WTC11 (cell line): ENCODE measurements around the gene SRSF9. TPM values are rescaled to one million over a fixed set of nuclear protein-coding genes. Genes with fewer than 3 reads are reported as not detected.

Experiments used
- ATAC-seq: fragments of 200-7000 bp; cut with Tn5 transposase; 2 replicates; pipeline ENCODE4 v1.10.0; 2021; ENCODE audit warnings: mild to moderate bottlenecking, moderate library complexity
- Bru-seq: library from RNA; stranded (reverse); fragments of 400-500 nt; gene quantifications from one replicate; lab custom pipeline; 2021; lab: Mats Ljungman, UMichigan
- CTCF ChIA-PET: fragments of 300-600 bp; sonication (Branson Sonifier 250); formaldehyde crosslinking; loops from one replicate; lab custom pipeline; 2021; ENCODE audit warnings: antibody characterized with exemption; lab: Charles Lee
- POLR2A ChIA-PET: fragments of 350-600 bp; sonication (Branson Sonifier 250); formaldehyde crosslinking; loops from one replicate; lab custom pipeline; 2021; ENCODE audit warnings: antibody characterized with exemption; lab: Charles Lee
- DNase-seq: peaks from one replicate; pipeline ENCODE4 v3.0.0; 2021; ENCODE audit warnings: low spot score
- H3K27ac Mint-ChIP-seq: 2 replicates; pipeline ENCODE4 v1.8.0; 2021; ENCODE audit warnings: mixed read lengths
- H3K27me3 Mint-ChIP-seq: 2 replicates; pipeline ENCODE4 v1.8.0; 2021; ENCODE audit warnings: low read depth, mild to moderate bottlenecking, moderate library complexity, mixed read lengths
- H3K36me3 Mint-ChIP-seq: 2 replicates; pipeline ENCODE4 v1.8.0; 2021; ENCODE audit warnings: mixed read lengths
- H3K4me1 Mint-ChIP-seq: 2 replicates; pipeline ENCODE4 v1.8.0; 2022; ENCODE audit warnings: mixed read lengths
- H3K4me3 Mint-ChIP-seq: 2 replicates; pipeline ENCODE4 v1.8.0; 2021; ENCODE audit warnings: mild to moderate bottlenecking, moderate library complexity, mixed read lengths
- H3K9me3 Mint-ChIP-seq: 2 replicates; pipeline ENCODE4 v1.8.0; 2021; ENCODE audit warnings: mixed read lengths
- AFF4 ChIP-seq: sonication (generic); formaldehyde crosslinking; IDR thresholded peaks from 2 replicates; pipeline ENCODE4 v1.8.1; 2023; ENCODE audit warnings: mild to moderate bottlenecking, missing genetic modification reagents, borderline replicate concordance
- CTCF ChIP-seq: fragments of 200-600 bp; IDR thresholded peaks from 2 replicates; pipeline ENCODE4 v1.8.0; 2022; ENCODE audit warnings: antibody characterized with exemption
- ESRRA ChIP-seq: sonication (generic); formaldehyde crosslinking; IDR thresholded peaks from 2 replicates; pipeline ENCODE4 v1.8.1; 2022; ENCODE audit warnings: mild to moderate bottlenecking, missing genetic modification reagents, borderline replicate concordance
- ETV6 ChIP-seq: sonication (generic); formaldehyde crosslinking; IDR thresholded peaks from 2 replicates; pipeline ENCODE4 v1.8.1; 2022; ENCODE audit warnings: mild to moderate bottlenecking, missing genetic modification reagents
- FOXK1 ChIP-seq: sonication (generic); formaldehyde crosslinking; IDR thresholded peaks from 2 replicates; pipeline ENCODE4 v1.8.0; 2022; ENCODE audit warnings: mild to moderate bottlenecking, moderate library complexity, missing genetic modification reagents
- FOXP1 ChIP-seq: sonication (generic); formaldehyde crosslinking; IDR thresholded peaks from 2 replicates; pipeline ENCODE4 v1.8.0; 2022; ENCODE audit warnings: missing genetic modification reagents, mild to moderate bottlenecking, moderate library complexity, borderline replicate concordance
- FOXP4 ChIP-seq: sonication (generic); formaldehyde crosslinking; IDR thresholded peaks from 2 replicates; pipeline ENCODE4 v1.8.0; 2022; ENCODE audit warnings: mild to moderate bottlenecking, missing genetic modification reagents
- GABPB1 ChIP-seq: sonication (generic); formaldehyde crosslinking; IDR thresholded peaks from 2 replicates; pipeline ENCODE4 v1.8.1; 2023; ENCODE audit warnings: mild to moderate bottlenecking, missing genetic modification reagents
- MAX ChIP-seq: sonication (generic); formaldehyde crosslinking; IDR thresholded peaks from 2 replicates; pipeline ENCODE4 v1.8.0; 2022; ENCODE audit warnings: mild to moderate bottlenecking, missing genetic modification reagents
- NFE2L1 ChIP-seq: sonication (generic); formaldehyde crosslinking; IDR thresholded peaks from 2 replicates; pipeline ENCODE4 v1.8.1; 2023; ENCODE audit warnings: missing genetic modification reagents
- NR3C1 ChIP-seq: sonication (generic); formaldehyde crosslinking; conservative IDR thresholded peaks from 2 replicates; pipeline ENCODE4 v1.8.1; 2023; ENCODE audit warnings: low read depth, mild to moderate bottlenecking, missing genetic modification reagents
- OVOL2 ChIP-seq: fragments of 250-450 bp; sonication (Bioruptor Pico); IDR thresholded peaks from 2 replicates; pipeline ENCODE4 v1.9.0; 2021; ENCODE audit warnings: mild to moderate bottlenecking, borderline replicate concordance
- RORB ChIP-seq: fragments of 250-450 bp; sonication (Bioruptor Pico); IDR thresholded peaks from 2 replicates; pipeline ENCODE4 v1.9.0; 2021; ENCODE audit warnings: mild to moderate bottlenecking
- SOX15 ChIP-seq: fragments of 250-450 bp; sonication (Bioruptor Pico); IDR thresholded peaks from 2 replicates; pipeline ENCODE4 v1.9.0; 2021; ENCODE audit warnings: mild to moderate bottlenecking
- STAT6 ChIP-seq: sonication (generic); formaldehyde crosslinking; conservative IDR thresholded peaks from 2 replicates; pipeline ENCODE4 v1.8.1; 2023; ENCODE audit warnings: mild to moderate bottlenecking, low read depth, missing genetic modification reagents, moderate library complexity
- TEAD1 ChIP-seq: sonication (generic); formaldehyde crosslinking; IDR thresholded peaks from 2 replicates; pipeline ENCODE4 v1.8.0; 2022; ENCODE audit warnings: mild to moderate bottlenecking, missing genetic modification reagents
- USF1 ChIP-seq: sonication (generic); formaldehyde crosslinking; IDR thresholded peaks from 2 replicates; pipeline ENCODE4 v1.8.0; 2022; ENCODE audit warnings: mild to moderate bottlenecking, missing genetic modification reagents
- USF2 ChIP-seq: sonication (generic); formaldehyde crosslinking; IDR thresholded peaks from 2 replicates; pipeline ENCODE4 v1.8.1; 2023; ENCODE audit warnings: mild to moderate bottlenecking, missing genetic modification reagents, moderate library complexity
- ZBTB21 ChIP-seq: sonication (generic); formaldehyde crosslinking; IDR thresholded peaks from 2 replicates; pipeline ENCODE4 v1.8.1; 2023; ENCODE audit warnings: mild to moderate bottlenecking, missing genetic modification reagents, borderline replicate concordance
- ZNF317 ChIP-seq: sonication (generic); formaldehyde crosslinking; IDR thresholded peaks from 2 replicates; pipeline ENCODE4 v1.8.1; 2023; ENCODE audit warnings: low read depth, mild to moderate bottlenecking, moderate library complexity, missing genetic modification reagents, borderline replicate concordance
- long read RNA-seq, 3 experiments: library from RNA in 1 of 3; library from capped mRNA in 1 of 3; library from polyadenylated mRNA in 1 of 3; unstranded in 2 of 3; stranded (forward) in 1 of 3; transcript quantifications; one replicate each; pipeline ENCODE4 v2.0.0, GENCODE V29; 2021
- total RNA-seq: library from RNA; stranded (reverse); gene quantifications from 3 replicates; pipeline ENCODE4 v1.2.3, GENCODE V29; 2021

SRSF9 gene
- total RNA-seq (274 to 286 TPM (median 276 TPM) in 3 replicates), Bru-seq, nascent RNA (percentile 97 among the genes with signal in this experiment)
- long read RNA-seq, experiment 1, transcript SRSF9-203 (1 exons, 1,704 nt): minor isoform, 6 of 890 reads
- long read RNA-seq, experiment 1, transcript SRSF9-201 (4 exons, 1,201 nt): major isoform, 755 of 890 reads
- long read RNA-seq, experiment 1, transcript SRSF9-202 (2 exons, 946 nt): minor isoform, 11 of 890 reads
- long read RNA-seq, experiment 1, partial matches to known transcripts: 5 of 890 reads
- long read RNA-seq, experiment 1, other reads (novel, unspliced or antisense): 109 of 890 reads
- long read RNA-seq, experiment 2, transcript SRSF9-201 (4 exons, 1,201 nt): major isoform, 338 of 430 reads
- long read RNA-seq, experiment 2, transcript SRSF9-204 (2 exons, 1,446 nt): minor isoform, 9 of 430 reads
- long read RNA-seq, experiment 2, transcript SRSF9-203 (1 exons, 1,704 nt): minor isoform, 31 of 430 reads
- long read RNA-seq, experiment 2, partial matches to known transcripts: 17 of 430 reads
- long read RNA-seq, experiment 2, other reads (novel, unspliced or antisense): 35 of 430 reads
- long read RNA-seq, experiment 3, transcript SRSF9-204 (2 exons, 1,446 nt): major isoform, 14 of 26 reads
- long read RNA-seq, experiment 3, partial matches to known transcripts: 9 of 26 reads
- long read RNA-seq, experiment 3, other reads (novel, unspliced or antisense): 0 of 26 reads

GRCh38 chr12:120469450-120470149 is at the start of gene SRSF9:
Gene SRSF9 (minus strand): TSS chr12:120469748. CDS start chr12:120469609, 139 bp downstream.
- Mint-ChIP-seq H3K27me3 (no peaks in the 10 kb centered on the region), H3K9me3 (no peaks in the 10 kb centered on the region), H3K4me1 (peaks cover 30% of the 10 kb centered on the region), H3K4me3 (peak within 1 kb of the TSS; percentile 87), H3K36me3 (peaks cover 22% of the 10 kb centered on the region), H3K27ac (peak within 1 kb of the TSS; percentile 92)
- peak; percentile 86 for ATAC-seq
- POLR2A ChIA-PET: interaction anchor here (0.6 to 2.7 kb wide), 3 partner anchors 27 to 112 kb away, joined by 3 to 9 read pairs (median 4); partner anchors contain the start of genes DYNLL1 and POP5
- CTCF ChIA-PET: interaction anchor here (0.7 to 3.4 kb wide), 29 partner anchors 10 to 241 kb away, joined by 3 to 22 read pairs (median 4); partner anchors contain the start of genes COQ5, COX6A1, DYNLL1 and PLA2G1B
- DNase-seq: peak; percentile 95
- no peak for TF ChIP-seq OVOL2 (CRISPR knock-in tag)
- TF ChIP-seq ZNF317 (CRISPR knock-in tag): 0 out of 2 replicates have a peak, but pooled peaks have one; percentile 9
- peak; percentile 35 for TF ChIP-seq CTCF
- TF ChIP-seq ETV6 (CRISPR knock-in tag): peak; percentile 10; the same call in 1 of the 2 replicates
- peak; percentile 63; the same call in 1 of the 2 replicates for TF ChIP-seq ZBTB21 (CRISPR knock-in tag)
- no peak; the same call in 1 of the 2 replicates for TF ChIP-seq ESRRA (CRISPR knock-in tag)
- no peak for TF ChIP-seq SOX15 (CRISPR knock-in tag)
- TF ChIP-seq TEAD1 (CRISPR knock-in tag): peak; percentile 79
- TF ChIP-seq GABPB1: peak; percentile 19; the same call in 1 of the 2 replicates
- peak; percentile 48 for TF ChIP-seq USF2
- peak; percentile 96 for TF ChIP-seq STAT6 (CRISPR knock-in tag)
- TF ChIP-seq FOXK1: peak; percentile 79; the same call in 1 of the 2 replicates
- peak; percentile 93; the same call in 1 of the 2 replicates for TF ChIP-seq NR3C1 (CRISPR knock-in tag)
- TF ChIP-seq FOXP4 (CRISPR knock-in tag): peak; percentile 58; the same call in 1 of the 2 replicates
- TF ChIP-seq NFE2L1 (CRISPR knock-in tag): no peak
- peak; percentile 82 for TF ChIP-seq MAX (CRISPR knock-in tag)
- TF ChIP-seq RORB (CRISPR knock-in tag): no peak
- TF ChIP-seq AFF4: no peak
- TF ChIP-seq USF1 (CRISPR knock-in tag): no peak
- peak; percentile 80; the same call in 1 of the 2 replicates for TF ChIP-seq FOXP1
